Activated T-cell treated with anti-CD3 and anti-CD28 coated beads, Interleukin-2, amount 50 U/mL, for 48 hours (primary cell): ENCODE results near the gene RABGAP1L.

Experiments
- DNase-seq, 2 experiments: peaks; one replicate each; pipeline ENCODE4 v3.0.0-alpha.2; 2020

The RABGAP1L gene

DNA sequence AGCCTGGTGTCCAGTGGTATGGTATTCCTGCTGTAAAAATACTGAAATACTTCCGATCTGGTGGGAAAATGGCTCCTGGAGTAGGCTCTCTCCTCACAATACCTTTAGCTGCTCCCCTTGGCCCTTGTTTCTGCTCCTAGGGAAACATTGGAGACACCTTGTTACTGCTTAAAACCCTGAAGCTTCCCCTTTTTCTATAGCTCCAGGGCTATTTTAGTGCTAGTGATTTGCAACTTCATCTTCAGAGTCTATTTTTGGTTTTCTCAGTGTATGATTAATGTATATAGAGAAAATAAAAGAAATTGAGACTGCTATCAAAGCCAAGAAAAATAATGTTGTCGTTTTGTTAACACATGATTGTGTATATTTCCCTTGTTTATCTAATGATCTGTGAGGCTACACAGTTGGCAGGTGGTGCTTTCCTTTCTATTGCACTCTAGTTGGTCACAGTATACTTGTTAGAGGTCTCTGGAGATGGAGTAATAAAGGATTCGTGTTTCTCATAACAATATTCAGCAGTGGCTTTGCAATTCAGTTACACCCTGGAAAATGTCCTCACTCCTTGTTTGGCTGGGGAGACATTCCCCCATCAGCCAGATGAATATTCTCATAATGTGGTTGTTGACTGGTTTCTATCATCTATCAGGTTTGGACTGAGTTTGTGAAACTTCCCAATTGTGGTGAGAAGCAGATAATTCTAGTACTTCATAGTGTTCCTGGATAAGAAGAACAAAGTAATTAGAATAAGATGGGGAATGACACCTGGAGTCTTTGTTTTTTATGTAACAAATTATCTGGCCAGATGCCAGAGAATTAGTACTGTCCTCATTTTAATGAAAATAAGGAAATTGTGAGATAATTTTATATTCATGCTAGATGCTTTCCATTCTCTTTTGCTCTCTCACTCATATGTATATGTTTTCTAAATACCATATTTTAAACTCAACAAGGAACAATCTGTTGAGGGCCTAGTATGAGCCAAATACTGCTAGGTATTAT lies 795.6 kb downstream of the RABGAP1L start:
- DNase-seq = no peak

DNA sequence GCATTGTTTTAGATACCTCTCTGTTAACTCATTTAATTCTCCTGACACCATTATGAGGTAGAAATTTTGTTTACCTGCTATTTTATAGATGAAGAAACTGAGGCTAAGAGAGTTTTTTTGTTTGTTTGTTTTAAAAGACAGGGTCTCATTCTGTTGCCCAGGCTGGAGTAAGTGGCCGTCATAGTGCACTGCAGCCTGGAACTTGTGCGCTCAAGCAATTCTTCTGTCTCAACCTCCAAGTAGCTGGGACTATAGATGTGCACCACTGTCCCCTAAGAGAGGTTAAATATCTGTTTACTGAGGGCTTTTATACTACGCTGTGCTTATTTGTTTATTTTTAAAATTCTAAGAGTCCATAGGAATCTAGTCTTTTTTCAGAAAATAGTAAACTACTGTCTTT lies 796.8 kb downstream of the RABGAP1L start:
- DNase-seq = no peak

DNA sequence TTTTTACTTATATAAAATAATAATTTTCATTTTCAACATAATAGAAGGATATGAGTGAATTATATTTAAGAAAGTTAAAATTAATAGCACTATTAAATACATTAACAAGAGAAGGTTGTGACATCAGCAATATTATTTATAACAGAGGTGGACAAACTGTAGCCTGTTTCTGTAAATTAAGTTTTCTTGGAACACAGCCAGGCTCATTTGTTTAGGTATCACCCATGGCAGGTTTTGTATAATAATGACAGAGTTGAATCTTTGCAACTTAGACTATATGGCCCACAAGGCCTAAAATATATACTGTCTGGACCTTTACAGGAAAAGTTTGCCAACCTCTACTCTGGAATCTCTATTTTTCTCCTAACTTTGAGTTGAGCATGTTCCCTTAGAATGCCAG lies 797.7 kb downstream of the RABGAP1L start:
- DNase-seq = no peak

DNA sequence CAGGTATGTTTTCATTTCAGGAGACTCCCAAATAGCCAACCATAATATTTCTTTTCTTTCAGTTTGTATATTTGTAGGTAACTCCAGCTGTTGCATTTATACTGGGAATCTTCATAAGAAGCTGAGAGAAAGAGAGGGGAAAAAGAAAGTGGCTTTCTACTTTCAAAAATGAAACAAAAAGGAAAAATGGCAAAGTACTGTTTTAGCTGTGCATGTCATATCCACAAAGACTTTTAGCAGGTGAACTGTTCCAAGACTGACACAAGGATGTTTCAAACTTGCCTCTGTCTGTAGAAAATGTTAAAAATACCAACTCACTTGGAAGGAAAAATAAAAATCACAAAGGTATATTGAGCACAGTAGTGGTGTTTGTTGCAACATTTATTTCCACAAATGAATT lies 798.5 kb downstream of the RABGAP1L start:
- no peak for DNase-seq

DNA sequence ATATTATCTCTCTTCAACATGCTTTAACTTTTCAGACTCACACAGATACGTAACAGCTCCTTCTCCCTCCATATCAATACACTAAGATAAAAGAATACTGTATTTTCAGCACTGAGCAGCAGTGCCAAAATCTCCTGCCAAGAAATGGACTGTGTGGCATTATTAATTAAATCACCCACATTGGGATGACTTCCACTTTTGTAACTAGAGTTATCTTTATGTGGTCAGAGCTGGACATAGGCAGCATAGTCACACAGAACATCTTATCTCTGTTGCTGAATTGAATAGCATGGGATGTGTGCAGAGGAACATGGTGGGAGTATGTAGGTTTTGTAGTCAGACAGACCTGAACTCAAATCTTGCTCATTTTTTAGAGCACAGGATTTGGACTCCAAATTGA lies 799.1 kb downstream of the RABGAP1L start:
- DNase-seq = no peak

DNA sequence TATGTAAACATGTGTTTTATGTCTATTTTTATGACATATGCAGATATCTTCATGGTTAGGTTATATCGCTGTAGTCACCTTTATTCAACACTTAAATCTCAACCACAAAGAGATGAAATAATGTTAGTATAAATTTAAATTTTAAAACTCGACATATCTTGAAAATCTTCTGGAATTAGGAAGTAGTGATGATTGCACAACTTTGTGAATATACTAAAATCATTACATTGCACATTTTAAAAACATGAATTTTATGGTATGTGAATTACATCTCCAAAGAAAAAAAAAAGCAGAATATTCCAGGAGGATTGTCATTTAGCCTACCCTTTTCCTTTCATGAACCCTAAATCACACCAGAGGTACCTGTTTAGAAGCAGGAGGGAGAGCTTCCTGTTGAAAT lies 801.0 kb downstream of the RABGAP1L start:
- no peak for DNase-seq

DNA sequence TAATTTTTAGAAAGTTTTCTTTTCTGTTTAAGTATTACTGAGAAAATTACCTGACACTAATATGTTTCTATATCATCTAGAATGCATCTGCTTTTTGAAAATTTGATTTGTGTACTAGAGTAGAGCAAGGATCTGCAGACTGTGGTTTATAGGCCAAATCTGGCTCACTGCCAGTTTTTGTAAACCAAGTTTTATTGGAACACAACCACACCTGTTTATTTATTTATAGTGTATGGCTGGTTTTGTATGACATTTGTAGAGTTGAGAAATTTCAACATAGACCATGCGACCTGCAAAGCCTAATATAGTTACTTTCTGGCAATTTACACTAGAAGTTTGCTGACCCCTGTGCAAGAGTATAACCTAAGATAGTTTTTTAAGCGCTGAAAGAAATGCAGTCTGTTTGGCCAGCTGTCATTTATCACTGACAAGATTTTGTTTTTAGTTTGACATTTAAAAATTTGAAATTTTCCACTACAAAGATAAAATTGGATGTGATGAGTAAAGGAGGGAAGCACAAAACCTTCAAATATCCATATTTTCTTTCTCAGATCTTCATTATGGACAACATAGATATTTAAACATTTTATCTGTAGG lies 804.3 kb downstream of the RABGAP1L start:
- DNase-seq = no peak

DNA sequence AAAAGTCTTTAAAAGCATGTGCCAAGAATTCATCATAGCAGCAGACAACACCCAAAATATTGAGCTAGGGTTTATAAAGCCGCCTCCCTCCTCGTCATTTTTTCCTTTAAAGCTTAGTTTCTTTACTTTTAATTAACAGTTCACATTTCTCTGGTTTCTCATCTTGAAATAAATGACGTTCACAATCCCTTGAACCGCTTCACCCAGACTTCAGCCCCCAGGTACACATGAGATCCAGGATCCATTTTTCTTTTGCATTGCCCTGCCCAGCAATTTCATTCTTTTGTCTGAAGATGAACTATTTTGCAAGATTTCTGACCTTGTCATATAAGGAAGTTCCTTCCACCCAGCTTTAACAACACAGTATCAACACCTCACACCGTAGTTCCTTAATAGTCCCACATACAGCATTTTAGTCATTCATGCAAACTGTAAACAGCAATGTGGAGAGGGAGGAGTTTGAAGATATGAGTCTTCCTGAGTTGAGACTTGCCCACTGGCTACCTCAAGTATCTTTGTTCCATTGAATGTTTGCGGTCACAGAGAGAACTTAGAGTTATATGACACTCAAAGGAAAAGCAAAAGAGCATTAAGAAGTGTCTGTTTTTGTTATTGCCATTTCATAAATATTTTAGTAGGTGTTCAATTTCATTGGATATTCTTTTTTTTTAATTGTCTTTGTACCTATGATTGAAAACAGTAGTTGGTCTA lies 805.1 kb downstream of the RABGAP1L start:
- DNase-seq = no peak

DNA sequence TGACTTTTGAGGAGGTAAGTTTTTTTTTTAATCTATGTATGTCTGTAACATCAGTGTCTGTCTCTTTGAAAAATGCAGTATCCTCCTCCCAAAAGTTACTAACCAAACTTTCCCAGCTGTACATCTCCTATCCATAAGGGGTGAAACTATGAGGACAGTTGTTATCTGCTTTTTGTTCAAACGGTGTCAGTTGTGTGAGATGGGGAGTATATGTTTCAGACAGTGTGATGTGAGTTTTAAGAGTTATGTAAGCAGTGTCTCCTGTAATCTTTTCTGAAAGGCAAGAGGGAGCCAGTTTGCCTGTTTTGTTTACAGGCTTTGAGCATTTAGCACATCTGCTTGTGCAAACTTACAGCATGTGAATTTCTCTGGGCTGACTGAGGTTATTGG lies 805.6 kb downstream of the RABGAP1L start:
- DNase-seq = no peak

DNA sequence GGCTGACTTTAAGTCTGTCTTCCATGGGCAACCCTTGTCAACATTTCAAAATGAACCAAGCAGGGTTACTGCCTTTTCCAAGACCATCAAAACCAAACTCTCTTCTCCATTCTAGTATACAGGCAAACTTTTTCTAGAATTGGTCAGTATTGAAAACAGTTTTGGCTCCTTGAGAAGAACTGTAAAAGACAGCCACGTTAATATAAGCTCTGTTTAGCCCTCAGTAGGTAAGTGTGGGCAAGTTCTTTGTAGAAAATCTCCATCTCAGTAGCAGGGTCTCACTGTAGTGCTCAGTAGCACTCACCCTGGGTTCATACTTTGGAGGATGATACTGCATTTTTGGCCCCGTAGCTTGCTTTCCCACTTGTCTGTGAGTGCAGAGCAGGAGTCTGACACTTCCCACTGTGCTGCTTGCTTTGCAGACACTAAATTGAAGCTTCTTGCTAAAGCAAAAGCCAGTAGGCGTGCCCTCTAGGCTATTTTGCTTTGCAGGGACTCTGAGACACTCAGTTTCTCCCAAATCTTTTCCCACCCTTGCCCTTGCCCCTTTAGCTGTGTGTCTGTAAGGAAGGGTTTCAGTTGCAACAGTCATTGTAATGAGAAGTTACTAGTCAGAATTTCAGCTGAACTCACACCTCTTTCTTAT lies 806.2 kb downstream of the RABGAP1L start:
- DNase-seq = peak in 1 of 2 experiments; percentile 34

DNA sequence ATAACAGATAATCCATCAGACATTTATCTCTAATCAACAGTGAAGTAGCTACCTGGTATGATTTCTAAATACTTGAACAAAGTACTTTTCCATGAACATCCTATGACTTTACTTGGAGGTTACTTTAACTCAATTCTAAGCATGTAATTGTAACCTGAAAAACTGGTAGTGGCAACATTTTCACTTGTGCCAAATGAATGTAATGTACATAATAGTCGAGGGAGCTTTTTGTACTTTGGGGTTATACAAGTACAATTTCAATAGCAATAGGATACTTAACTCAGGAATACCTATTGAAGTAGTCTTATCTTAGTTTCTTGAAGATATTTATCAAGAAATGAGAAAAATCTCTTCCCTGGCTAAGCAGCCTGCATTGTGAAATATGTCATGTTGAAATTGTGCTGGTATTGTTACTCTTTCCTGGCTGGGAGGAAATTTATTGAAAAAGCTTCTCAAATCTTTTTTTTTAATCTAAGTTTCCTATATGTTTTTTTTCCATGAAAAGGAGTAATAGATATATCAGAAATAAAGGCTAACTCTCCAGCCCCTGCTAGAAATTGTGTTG lies 806.8 kb downstream of the RABGAP1L start:
- DNase-seq = no peak

DNA sequence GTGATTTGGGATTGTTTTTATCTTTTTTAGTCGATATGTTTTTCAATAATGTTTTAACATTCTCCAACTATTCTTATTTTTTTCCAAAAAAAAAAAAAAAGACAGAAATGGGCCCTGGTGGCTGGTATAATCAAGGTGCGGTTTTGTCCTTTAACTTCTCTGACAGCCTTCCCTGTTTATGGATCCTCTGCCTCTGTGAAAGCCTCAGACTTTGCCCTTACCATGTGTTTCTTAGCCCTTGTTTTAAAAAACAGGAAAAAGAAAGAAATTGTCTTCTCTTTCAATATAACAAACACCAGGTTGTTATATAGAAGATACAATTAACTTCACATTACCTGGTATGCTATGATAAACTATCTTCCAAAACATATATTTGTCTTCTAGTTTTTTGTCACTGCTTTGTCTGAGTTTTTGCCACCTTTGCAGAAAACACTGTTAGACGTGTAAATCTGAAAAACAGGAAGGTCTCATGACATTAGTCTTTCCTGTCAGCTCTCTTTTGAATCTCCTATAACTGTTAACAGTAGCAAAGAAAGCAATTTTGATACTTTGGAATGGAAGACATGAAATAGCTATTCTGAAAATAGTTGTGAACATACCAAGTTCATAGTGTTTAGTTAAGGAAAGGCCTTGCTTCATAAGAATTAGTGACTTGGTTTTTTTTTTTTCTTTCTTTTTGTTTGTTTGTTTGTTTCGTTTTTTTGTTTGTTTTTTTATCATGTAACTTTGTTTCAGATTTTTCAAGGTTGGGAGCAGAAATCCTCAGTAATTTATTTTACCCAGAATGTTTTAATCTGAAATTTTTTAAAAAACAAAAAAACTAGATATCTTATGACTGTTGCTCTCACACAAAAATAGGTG lies 808.8 kb downstream of the RABGAP1L start:
- no peak for DNase-seq

DNA sequence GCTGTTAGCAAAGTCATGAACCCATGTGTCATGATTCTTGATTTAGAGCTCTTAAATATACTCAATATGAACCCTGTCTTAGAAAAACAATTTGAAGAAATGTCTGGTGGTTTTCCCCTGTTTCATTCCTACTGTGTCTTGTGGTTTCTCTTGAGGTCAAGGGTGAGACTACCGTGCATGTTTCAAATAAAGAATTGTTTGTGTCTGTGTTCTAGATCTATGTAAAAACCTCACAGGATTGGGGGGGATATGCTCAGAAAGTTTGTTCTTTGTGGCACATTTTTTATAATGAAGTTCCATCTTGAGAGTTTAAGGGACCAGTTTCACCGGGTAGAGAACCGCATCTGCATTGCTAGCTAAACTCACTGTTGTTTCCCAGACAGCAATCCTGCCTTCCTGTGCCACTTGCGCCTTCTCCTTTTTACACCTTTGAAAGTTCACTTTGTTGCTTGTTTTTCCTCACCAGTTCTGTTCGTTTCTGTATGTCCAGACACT lies 809.5 kb downstream of the RABGAP1L start:
- no peak for DNase-seq

DNA sequence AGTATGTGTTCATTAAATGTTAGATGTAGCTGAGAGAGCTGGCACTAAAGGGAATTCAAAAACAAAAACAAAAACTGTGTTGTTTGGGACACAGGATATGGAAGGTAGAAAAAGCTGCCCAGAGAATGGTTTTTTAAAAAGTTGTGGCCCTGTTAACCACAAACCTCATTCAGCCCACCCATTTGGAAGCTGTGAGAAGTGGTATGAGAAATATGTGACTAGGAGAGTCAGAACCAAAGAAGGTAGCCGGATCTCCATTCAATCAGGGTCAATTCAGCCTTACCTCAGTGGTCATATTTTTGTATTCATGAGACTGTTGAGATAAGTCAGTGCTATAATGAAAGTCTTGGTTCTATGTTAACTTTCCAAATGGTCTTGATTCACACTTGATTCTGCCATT lies 810.7 kb downstream of the RABGAP1L start:
- no peak for DNase-seq

DNA sequence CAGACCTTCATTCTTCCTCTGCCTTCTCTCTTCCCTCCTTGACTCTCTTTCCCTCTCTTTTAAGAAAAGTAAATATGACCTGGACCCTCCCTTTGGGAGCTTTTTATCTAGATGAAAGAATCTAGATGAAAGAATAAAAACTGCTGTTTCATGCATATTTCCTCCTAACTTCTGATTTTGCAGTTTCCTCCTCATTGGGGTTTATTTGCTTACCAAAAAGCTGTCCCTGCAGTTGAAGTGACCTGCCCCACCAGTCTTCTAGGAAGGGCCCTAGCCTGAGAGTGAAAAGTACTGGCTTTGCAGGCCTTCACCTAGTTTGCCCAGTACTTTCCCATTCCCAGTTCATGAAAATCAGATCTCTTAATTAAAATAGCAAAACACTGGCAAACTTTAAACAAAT lies 812.1 kb downstream of the RABGAP1L start:
- DNase-seq = no peak

DNA sequence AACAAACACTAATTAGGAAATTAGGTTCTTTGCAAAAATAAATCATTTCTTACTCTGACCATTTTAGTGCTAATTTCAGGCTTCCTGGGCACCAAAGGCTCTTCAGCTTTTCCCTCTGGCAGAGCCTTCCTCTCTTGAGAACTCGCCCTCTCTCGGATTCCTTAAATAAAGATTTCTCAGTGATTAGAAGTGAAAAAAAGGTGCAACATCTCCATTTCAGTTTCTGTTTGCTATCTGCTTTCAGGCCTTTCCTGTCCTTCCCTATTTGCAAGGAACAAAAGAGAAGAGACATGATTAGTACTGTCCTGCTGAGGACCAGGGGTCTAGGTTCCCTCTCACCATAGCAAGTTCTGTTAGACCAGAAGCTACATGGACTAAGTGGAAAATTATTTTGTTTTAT lies 812.6 kb downstream of the RABGAP1L start:
- DNase-seq = no peak

DNA sequence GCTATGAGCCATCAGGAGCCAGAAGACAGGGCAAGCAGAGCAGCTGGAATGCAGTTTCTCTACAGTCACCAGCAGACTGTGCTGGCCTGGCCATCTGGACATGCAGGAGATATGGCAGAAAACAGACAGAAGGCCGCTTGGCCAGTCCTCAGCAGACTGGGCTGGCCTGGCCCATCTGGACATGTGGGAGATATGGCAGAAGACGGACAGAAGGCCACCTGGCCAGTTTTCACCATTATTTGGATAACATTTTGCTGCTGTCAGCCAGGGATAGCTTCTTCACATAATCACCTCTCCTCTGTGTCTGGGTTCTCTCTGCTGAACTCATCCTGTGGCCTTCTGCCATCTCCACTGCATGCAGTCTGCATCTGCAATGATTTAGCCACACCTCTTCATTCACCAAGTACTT lies 815.4 kb downstream of the RABGAP1L start:
- no peak for DNase-seq

DNA sequence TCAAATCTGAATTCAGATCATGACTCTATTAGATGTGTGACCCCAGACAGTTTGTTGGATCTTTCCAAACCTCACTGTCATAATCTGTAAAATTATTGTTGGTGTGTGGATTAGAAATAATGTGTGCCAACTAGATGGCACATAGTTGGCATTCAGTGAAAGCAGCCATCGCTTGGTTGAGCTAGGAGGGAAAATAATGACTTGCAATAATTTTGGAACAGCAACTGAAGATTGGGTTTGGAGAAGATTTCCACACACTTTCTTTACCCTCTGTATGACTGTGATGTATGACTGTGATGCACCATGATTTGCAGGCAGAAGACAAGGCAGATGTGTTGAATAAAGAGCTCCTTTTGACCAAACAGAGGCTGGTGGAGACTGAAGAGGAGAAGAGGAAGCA lies 816.4 kb downstream of the RABGAP1L start:
- DNase-seq = no peak

DNA sequence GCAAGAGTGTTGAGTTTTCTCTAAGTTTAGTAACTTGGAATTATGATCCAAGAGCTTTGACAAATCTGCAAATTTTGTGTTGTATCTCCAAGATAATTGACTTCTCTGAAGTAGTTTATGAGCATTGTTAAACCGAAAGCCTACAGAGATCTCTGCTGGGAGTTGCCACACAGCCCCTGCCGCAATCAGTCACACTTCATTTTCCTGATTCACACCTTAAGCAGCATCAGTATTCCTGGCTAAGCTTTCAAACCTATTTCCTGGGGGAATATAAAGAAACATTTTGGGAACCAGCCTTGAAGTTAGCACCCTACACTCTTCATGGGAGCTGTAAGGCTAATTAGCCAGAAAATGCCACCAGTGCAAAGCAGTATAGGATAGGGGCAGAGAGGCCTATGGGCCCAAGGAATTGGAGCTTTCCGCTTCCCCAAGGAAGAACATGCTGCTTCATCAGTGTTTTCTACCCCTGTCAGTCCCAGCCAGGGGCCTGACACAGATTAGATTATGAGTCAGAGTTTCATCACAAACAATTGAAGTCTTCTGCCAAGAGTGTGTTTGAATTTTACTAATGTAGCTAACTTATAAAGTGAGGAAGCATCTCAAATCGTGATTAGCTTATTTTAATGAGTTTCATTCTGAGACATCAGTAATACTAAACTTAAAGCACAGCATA lies 817.3 kb downstream of the RABGAP1L start:
- no peak for DNase-seq

DNA sequence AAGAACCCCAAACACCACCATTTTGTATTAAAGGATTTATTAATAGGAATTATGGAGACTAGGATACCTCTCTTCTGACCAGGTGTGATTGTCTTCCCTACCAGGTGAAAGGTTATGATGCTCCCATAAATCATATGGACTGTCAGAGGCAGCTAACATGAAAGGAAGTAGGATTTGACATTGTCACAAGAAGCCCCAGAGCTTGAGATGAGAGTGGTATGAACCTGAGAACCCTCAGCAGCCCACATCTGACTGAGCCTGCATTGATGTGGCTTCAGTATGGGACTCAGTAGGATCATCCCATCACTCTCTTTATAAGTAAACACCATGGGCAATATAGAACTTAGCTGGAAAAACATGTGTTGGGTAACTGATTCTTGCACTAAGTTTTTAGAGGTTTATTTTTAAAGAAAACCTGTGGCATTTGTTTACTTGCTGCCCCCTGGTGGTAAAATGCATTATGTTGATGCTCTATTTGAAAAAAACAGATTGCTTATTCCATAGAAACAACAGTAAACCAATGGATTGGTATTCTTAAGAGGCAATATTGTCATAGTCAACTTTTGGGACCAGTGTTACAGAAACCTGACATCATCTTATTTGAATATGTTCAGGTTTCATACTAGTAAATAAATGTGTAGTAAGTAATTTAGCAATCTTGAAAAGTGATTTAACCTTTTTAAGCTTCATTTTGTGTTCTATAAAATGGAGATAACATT lies 823.8 kb downstream of the RABGAP1L start:
- DNase-seq = no peak
